Loucy (cell line): ENCODE measurements around the gene RMDN2.

ENCODE experiments used
- H2AFZ ChIP-seq: fragments of 200-600 bp; sonication (generic); 2 replicates; pipeline ENCODE4 v1.6.0; 2016; ENCODE audit warnings: antibody characterized with exemption, mild to moderate bottlenecking, low read length, moderate library complexity
- H3F3A ChIP-seq: fragments of 200-600 bp; 2 replicates; pipeline ENCODE4 v1.6.0; 2016; ENCODE audit warnings: antibody characterized with exemption, low read depth, mild to moderate bottlenecking
- H3K27me3 ChIP-seq: fragments of 200-600 bp; sonication (generic); 2 replicates; pipeline ENCODE4 v1.6.1; 2014; ENCODE audit warnings: low read length, mild to moderate bottlenecking; ENCODE audit not compliant: insufficient read depth, poor library complexity, severe bottlenecking
- H3K36me3 ChIP-seq: fragments of 200-600 bp; sonication (generic); 2 replicates; pipeline ENCODE4 v1.6.1; 2016; ENCODE audit warnings: low read length; ENCODE audit not compliant: insufficient read depth
- H3K4me1 ChIP-seq: fragments of 200-600 bp; sonication (generic); 2 replicates; pipeline ENCODE4 v1.5.1; 2014; ENCODE audit warnings: low read length, mild to moderate bottlenecking; ENCODE audit not compliant: insufficient read depth, poor library complexity, severe bottlenecking
- H3K4me2 ChIP-seq: fragments of 200-600 bp; sonication (generic); 2 replicates; pipeline ENCODE4 v1.6.0; 2014; ENCODE audit warnings: antibody characterized with exemption, low read length, low read depth, mild to moderate bottlenecking; ENCODE audit not compliant: poor library complexity, severe bottlenecking
- H3K4me3 ChIP-seq: fragments of 200-600 bp; sonication (generic); 2 replicates; pipeline ENCODE4 v1.5.1; 2014; ENCODE audit warnings: low read length, mild to moderate bottlenecking, mixed read lengths; ENCODE audit not compliant: poor library complexity, severe bottlenecking
- H3K79me2 ChIP-seq: fragments of 200-600 bp; sonication (generic); 2 replicates; pipeline ENCODE4 v1.6.1; 2014; ENCODE audit warnings: low read length; ENCODE audit not compliant: insufficient read depth
- H3K9ac ChIP-seq: fragments of 200-600 bp; sonication (generic); 2 replicates; pipeline ENCODE4 v1.6.0; 2014; ENCODE audit warnings: mild to moderate bottlenecking, low read depth, low read length, moderate library complexity; ENCODE audit not compliant: poor library complexity, severe bottlenecking
- H3K9me2 ChIP-seq: fragments of 200-600 bp; sonication (generic); replicated peaks from 2 replicates; pipeline ENCODE4 v1.6.1; 2016; ENCODE audit warnings: low read depth, low read length, mixed read lengths
- H3K9me3 ChIP-seq: fragments of 200-600 bp; sonication (generic); 2 replicates; pipeline ENCODE4 v1.6.1; 2014; ENCODE audit warnings: mild to moderate bottlenecking, antibody characterized with exemption, low read length, low read depth; ENCODE audit not compliant: insufficient read depth
- H4K20me1 ChIP-seq: fragments of 200-600 bp; sonication (generic); 2 replicates; pipeline ENCODE4 v1.6.0; 2014; ENCODE audit warnings: antibody characterized with exemption, low read length, mild to moderate bottlenecking; ENCODE audit not compliant: insufficient read depth, poor library complexity, severe bottlenecking
- CTCF ChIP-seq: fragments of 200-600 bp; sonication (generic); conservative IDR thresholded peaks from 2 replicates; pipeline ENCODE4 v1.5.1; 2014; ENCODE audit warnings: mild to moderate bottlenecking, antibody characterized with exemption, low read length
- EZH2phosphoT487 ChIP-seq: fragments of 200-600 bp; IDR thresholded peaks from 2 replicates; pipeline ENCODE4 v1.6.1; 2018; ENCODE audit warnings: antibody characterized with exemption, mild to moderate bottlenecking, moderate library complexity, borderline replicate concordance

Gene RMDN2

GRCh38 chr2:37914340-37914739 lies 10.7 kb upstream of the RMDN2 start:
- Histone ChIP-seq H3K79me2 (no peaks in the 10 kb centered on the region), H3K4me3 (no peak overlapping the region), H3K4me2 (no peak overlapping the region), H3K4me1 (peaks cover 7% of the 10 kb centered on the region), H3K9me3 (no peaks in the 10 kb centered on the region), H3K9ac (no peak overlapping the region), H4K20me1 (no peaks in the 10 kb centered on the region), H3F3A (no peaks in the 10 kb centered on the region), H3K9me2 (no peaks in the 10 kb centered on the region), H2AFZ (no peak overlapping the region), H3K27me3 (no peaks in the 10 kb centered on the region), H3K36me3 (no peaks in the 10 kb centered on the region)
- no peak for TF ChIP-seq EZH2phosphoT487
- TF ChIP-seq CTCF: no peak

GRCh38 chr2:37915773-37916172 lies 9.3 kb upstream of the RMDN2 start:
- H3K79me2 ChIP-seq: no peaks in the 10 kb centered on the region
- no peaks in the 10 kb centered on the region for H3K9me2 ChIP-seq
- H3K4me3 ChIP-seq: no peak overlapping the region
- no peaks in the 10 kb centered on the region for H3F3A ChIP-seq
- H2AFZ ChIP-seq: no peak overlapping the region
- no peaks in the 10 kb centered on the region for H4K20me1 ChIP-seq
- H3K36me3 ChIP-seq: no peaks in the 10 kb centered on the region
- H3K9me3 ChIP-seq: no peaks in the 10 kb centered on the region
- H3K9ac ChIP-seq: no peak overlapping the region
- peaks cover 16% of the 10 kb centered on the region for H3K4me1 ChIP-seq
- H3K4me2 ChIP-seq: no peak overlapping the region
- no peak for TF ChIP-seq EZH2phosphoT487
- no peak for TF ChIP-seq CTCF
- no peaks in the 10 kb centered on the region for H3K27me3 ChIP-seq

GRCh38 chr2:37916512-37917082 lies 8.5 kb upstream of the RMDN2 start:
- Histone ChIP-seq H3K36me3 (no peaks in the 10 kb centered on the region), H4K20me1 (no peaks in the 10 kb centered on the region), H3K9me3 (no peaks in the 10 kb centered on the region), H3K9ac (no peak overlapping the region), H3F3A (no peaks in the 10 kb centered on the region), H3K4me1 (peaks cover 16% of the 10 kb centered on the region), H3K4me2 (no peak overlapping the region), H3K4me3 (no peak overlapping the region), H3K79me2 (no peaks in the 10 kb centered on the region), H3K9me2 (no peaks in the 10 kb centered on the region), H3K27me3 (no peaks in the 10 kb centered on the region), H2AFZ (no peak overlapping the region)
- TF ChIP-seq EZH2phosphoT487: no peak
- TF ChIP-seq CTCF: no peak
